Smooth muscle cell (in vitro differentiated cells): ENCODE data around the gene FUS. TPM values are rescaled to one million over a fixed set of nuclear protein-coding genes. Genes with fewer than 3 reads are reported as not detected.
"Not testable (repeated sequence)": the region's sequence is repeated elsewhere in the genome, so short reads cannot be mapped to it uniquely, and the experiment has no call there.

ENCODE experiments used
- DNase-seq: peaks from one replicate; lab custom pipeline; 2025; ENCODE audit not compliant: unreplicated experiment; lab: John Stamatoyannopoulos, UW
- H2AFZ ChIP-seq: fragments of 200-600 bp; sonication (generic); 2 replicates; pipeline ENCODE4 v1.6.0; 2016; ENCODE audit warnings: antibody characterized with exemption, low read depth, mild to moderate bottlenecking
- H3F3A ChIP-seq: fragments of 200-600 bp; sonication (generic); 2 replicates; pipeline ENCODE4 v1.6.0; 2017; ENCODE audit warnings: antibody characterized with exemption, low read depth
- H3K27ac ChIP-seq: fragments of 200-600 bp; sonication (generic); 2 replicates; pipeline ENCODE4 v1.5.1; 2016; ENCODE audit warnings: low read depth, mild to moderate bottlenecking
- H3K27me3 ChIP-seq: fragments of 200-600 bp; sonication (generic); 2 replicates; pipeline ENCODE4 v1.6.1; 2016; ENCODE audit warnings: low read depth, mild to moderate bottlenecking
- H3K36me3 ChIP-seq: fragments of 200-600 bp; sonication (generic); 2 replicates; pipeline ENCODE4 v1.5.1; 2016; ENCODE audit warnings: low read depth
- H3K4me1 ChIP-seq: fragments of 200-600 bp; sonication (generic); 2 replicates; pipeline ENCODE4 v1.5.1; 2016; ENCODE audit warnings: low read depth
- H3K4me2 ChIP-seq: fragments of 200-600 bp; sonication (generic); 2 replicates; pipeline ENCODE4 v1.6.0; 2016; ENCODE audit warnings: mild to moderate bottlenecking
- H3K4me3 ChIP-seq: fragments of 200-600 bp; sonication (generic); 2 replicates; pipeline ENCODE4 v1.5.1; 2016; ENCODE audit warnings: mild to moderate bottlenecking
- H3K79me2 ChIP-seq: fragments of 200-600 bp; sonication (generic); 2 replicates; pipeline ENCODE4 v1.6.0; 2016; ENCODE audit warnings: low read depth, mild to moderate bottlenecking
- H3K9ac ChIP-seq: fragments of 200-600 bp; sonication (generic); 2 replicates; pipeline ENCODE4 v1.6.0; 2016; ENCODE audit warnings: low read depth
- H3K9me3 ChIP-seq: fragments of 200-600 bp; sonication (generic); replicated peaks from 2 replicates; pipeline ENCODE4 v1.5.1; 2016; ENCODE audit warnings: low read depth
- H4K20me1 ChIP-seq: fragments of 200-600 bp; sonication (generic); 2 replicates; pipeline ENCODE4 v1.6.0; 2016; ENCODE audit warnings: low read depth
- CTCF ChIP-seq: fragments of 200-600 bp; sonication (generic); IDR thresholded peaks from 2 replicates; pipeline ENCODE4 v1.5.1; 2017; ENCODE audit warnings: borderline replicate concordance, mild to moderate bottlenecking, antibody characterized with exemption; ENCODE audit not compliant: insufficient read depth, poor library complexity, severe bottlenecking
- whole genome bisulfite sequencing: methylation state at CpG from one replicate; pipeline ENCODE4 v1.1.7; 2016; ENCODE audit warnings: low lambda C conversion rate; 5-methylcytosine and 5-hydroxymethylcytosine counted together
- polyA plus RNA-seq: library from polyadenylated mRNA; unstranded; fragments of >200 nt; fragmentation: Nextera tagmentation; extraction: Ambion mirVana; gene quantifications from 2 replicates; pipeline ENCODE4 v1.2.1, GENCODE V29; 2016
- total RNA-seq: library from RNA; depleted of rRNA; stranded (reverse); fragments of >200 nt; gene quantifications from 2 replicates; pipeline ENCODE4 v1.2.3, GENCODE V29; 2014

The FUS gene
- total and polyA plus RNA-seq, 2 experiments from 2014 or later, result 58.6 to 225 TPM

- 97% methylated on average over 8 of the region's 8 CpGs for WGBS
Measured at GRCh38 chr16:31143694-31144148, 36.2 kb upstream of the FUS start.

GRCh38 chr16:31144418-31144817 is 35.5 kb upstream of the FUS start:
- WGBS, result 64% methylated on average over 7 of the region's 7 CpGs
- H3K79me2 ChIP-seq, H4K20me1 ChIP-seq, H3K9ac ChIP-seq, H3K4me1 ChIP-seq, H3K4me2 ChIP-seq, H3K4me3 ChIP-seq, H3F3A ChIP-seq, DNase-seq, H3K9me3 ChIP-seq, H3K27ac ChIP-seq, H3K36me3 ChIP-seq, H2AFZ ChIP-seq: not testable (repeated sequence)
- peaks cover 27% of the 10 kb centered on the region for H3K27me3 ChIP-seq

More at GRCh38 chr16:31143694-31144148, 36.2 kb upstream of the FUS start:
- no peak for DNase-seq
- no peaks in the 10 kb centered on the region for H3F3A ChIP-seq
- H3K9me3 ChIP-seq, result no peaks in the 10 kb centered on the region
- no peak for TF ChIP-seq CTCF
- H3K36me3 ChIP-seq, result no peaks in the 10 kb centered on the region
- H3K79me2 ChIP-seq, result no peaks in the 10 kb centered on the region
- H2AFZ ChIP-seq, result no peak overlapping the region
- H3K4me3 ChIP-seq, result no peak overlapping the region
- H3K27ac ChIP-seq, result no peak overlapping the region
- no peak overlapping the region for H3K9ac ChIP-seq
- peaks cover 9% of the 10 kb centered on the region for H3K4me1 ChIP-seq
- H3K27me3 ChIP-seq, result peaks cover 23% of the 10 kb centered on the region
- H4K20me1 ChIP-seq, result no peaks in the 10 kb centered on the region
- no peak overlapping the region for H3K4me2 ChIP-seq

- no peak for TF ChIP-seq CTCF
- no peak overlapping the region for H3K4me2 ChIP-seq
- no peak overlapping the region for H3K9ac ChIP-seq
- H3K4me3 ChIP-seq, result no peak overlapping the region
- 87% methylated on average over 12 of the region's 12 CpGs for WGBS
- H3K9me3 ChIP-seq, result no peaks in the 10 kb centered on the region
- H3K27ac ChIP-seq, result no peak overlapping the region
- DNase-seq, result no peak
- no peaks in the 10 kb centered on the region for H4K20me1 ChIP-seq
- no peaks in the 10 kb centered on the region for H3K36me3 ChIP-seq
- peaks cover 6% of the 10 kb centered on the region for H3K4me1 ChIP-seq
- no peak overlapping the region for H2AFZ ChIP-seq
- H3F3A ChIP-seq, result no peaks in the 10 kb centered on the region
- no peaks in the 10 kb centered on the region for H3K79me2 ChIP-seq
- peaks cover 27% of the 10 kb centered on the region for H3K27me3 ChIP-seq
Measured at GRCh38 chr16:31145398-31145990, 34.4 kb upstream of the FUS start.

GRCh38 chr16:31147574-31147973 is 32.4 kb upstream of the FUS start:
- H3K27me3 ChIP-seq, result peaks cover 27% of the 10 kb centered on the region
- no peaks in the 10 kb centered on the region for H3K4me1 ChIP-seq
- H3K79me2 ChIP-seq, result no peaks in the 10 kb centered on the region
- TF ChIP-seq CTCF, result no peak
- H3F3A ChIP-seq, result no peaks in the 10 kb centered on the region
- H2AFZ ChIP-seq, result no peak overlapping the region
- no peaks in the 10 kb centered on the region for H3K9me3 ChIP-seq
- H3K4me3 ChIP-seq, result no peak overlapping the region
- H3K36me3 ChIP-seq, result no peaks in the 10 kb centered on the region
- H3K27ac ChIP-seq, result no peak overlapping the region
- H3K4me2 ChIP-seq, result no peak overlapping the region
- 96% methylated on average over 3 of the region's 3 CpGs for WGBS
- no peak for DNase-seq
- H3K9ac ChIP-seq, result no peak overlapping the region
- H4K20me1 ChIP-seq, result no peaks in the 10 kb centered on the region
